NCI-H1417 (cell line): ENCODE measurements around the gene FAR1.
"Not testable (repeated sequence)": the region's sequence is repeated elsewhere in the genome, so short reads cannot be mapped to it uniquely, and the experiment has no call there.

Source experiments
- DNase-seq, 3 experiments: peaks; one replicate each; lab custom pipeline; 2025; lab: John Stamatoyannopoulos, UW

The FAR1 gene

DNA sequence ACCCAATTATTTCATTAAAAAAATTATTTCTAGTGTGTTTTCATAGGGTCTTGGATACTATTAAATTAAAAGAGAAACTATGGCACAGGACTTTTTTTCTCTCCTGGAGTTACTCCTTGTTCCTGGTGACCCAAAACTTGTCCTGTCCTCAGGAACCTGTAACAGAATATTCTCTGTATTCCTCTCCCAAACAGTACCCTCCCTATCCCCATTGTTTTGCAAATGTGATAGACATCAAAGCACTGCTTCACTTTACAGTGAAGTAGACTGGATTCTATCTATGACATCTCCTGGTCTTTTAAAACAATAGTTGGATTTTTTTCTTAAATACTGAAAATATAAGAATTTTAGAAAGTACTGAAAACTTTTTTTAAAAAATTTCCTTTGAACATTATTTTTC lies 37.2 kb downstream of the FAR1 start:
- DNase-seq, result no peak

- no peak for DNase-seq
Measured at GRCh38 chr11:13713982-13714381, 45.5 kb downstream of the FAR1 start.

- no peak for DNase-seq
Measured at GRCh38 chr11:13717331-13717730, 48.9 kb downstream of the FAR1 start.

DNA sequence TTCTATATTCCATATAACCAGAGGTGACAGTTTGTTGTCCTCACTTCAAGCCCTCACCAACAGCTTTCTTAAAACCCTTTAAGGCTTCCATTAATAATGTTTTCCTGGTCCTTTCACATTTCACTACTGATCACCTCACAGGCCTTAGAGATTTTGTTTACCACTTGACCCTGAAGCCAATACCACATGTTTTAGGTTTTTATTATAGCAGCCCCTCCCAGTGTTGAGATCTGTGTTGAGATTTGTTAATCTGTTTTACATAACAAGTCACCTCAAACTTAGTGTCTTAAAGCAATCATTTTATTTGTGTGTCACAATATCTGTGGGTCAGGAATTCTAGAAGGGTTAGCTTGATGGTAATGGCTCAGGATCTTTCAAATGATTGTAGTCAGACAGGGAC lies 49.9 kb downstream of the FAR1 start:
- DNase-seq, result no peak

- DNase-seq, result no peak
Measured at GRCh38 chr11:13720940-13721339, 52.5 kb downstream of the FAR1 start.

DNA sequence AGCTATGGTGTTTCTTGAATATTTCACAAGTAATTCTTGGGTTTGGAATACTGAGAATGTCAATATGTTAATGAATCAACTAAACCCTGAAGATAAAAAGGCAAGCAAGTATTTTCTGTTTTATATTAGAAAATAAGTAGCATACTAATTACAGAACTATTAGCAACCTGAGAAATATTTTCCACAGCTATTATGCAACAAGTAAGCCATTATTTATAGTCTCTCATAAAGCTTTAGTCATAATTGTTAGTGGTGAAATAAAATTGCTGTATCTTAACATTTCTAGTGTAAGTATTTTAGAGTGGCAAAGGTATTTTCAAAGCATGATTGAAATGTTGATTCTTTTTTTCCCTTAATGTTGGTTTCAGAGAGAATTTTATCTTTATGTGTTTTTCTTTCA lies 53.3 kb downstream of the FAR1 start:
- DNase-seq, result no peak

DNA sequence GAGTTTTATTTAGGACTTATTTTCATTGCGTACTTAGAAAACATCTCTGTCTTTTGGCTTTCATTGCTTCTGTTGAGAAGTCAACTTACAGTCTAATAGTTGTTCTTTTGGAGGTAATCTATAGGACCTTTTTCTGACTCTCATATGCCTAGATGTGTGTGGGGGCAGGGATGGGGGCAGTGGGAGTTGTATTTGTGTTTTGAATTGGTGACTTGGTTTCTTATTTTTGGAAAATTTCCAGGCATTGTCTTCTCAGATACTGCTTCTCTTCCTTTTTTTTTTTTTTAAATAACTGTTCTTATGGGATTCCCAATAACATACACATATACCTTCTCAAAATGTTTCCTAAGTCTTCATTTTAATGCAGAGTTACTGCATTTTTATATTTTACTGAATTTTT lies 58.0 kb downstream of the FAR1 start:
- no peak for DNase-seq

GRCh38 chr11:13728076-13728475 lies 59.6 kb downstream of the FAR1 start:
- no peak for DNase-seq

- DNase-seq, result no peak
Measured at GRCh38 chr11:13734530-13734929, 66.1 kb downstream of the FAR1 start.

DNA sequence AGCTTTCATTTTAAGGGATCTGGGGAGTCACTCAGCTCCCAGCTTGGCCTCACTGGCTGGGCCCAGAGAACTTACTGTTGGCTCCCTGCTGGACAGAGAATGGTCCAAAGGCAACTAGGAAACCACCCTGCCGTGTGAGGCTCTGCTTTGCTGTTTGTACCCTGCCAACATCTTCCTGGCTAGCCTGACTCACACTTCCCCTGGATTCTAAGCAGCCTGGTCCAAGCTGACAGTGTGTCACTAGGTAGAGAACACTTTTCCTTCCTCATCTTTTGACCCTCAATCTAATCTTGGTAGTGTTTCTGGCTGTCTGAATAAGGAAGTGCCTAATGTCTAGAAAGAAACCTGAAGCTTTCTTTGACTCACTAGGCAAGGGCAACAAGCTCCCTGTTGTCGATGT lies 76.7 kb downstream of the FAR1 start:
- no peak for DNase-seq

GRCh38 chr11:13753316-13753715 lies 84.8 kb downstream of the FAR1 start:
- DNase-seq, result not testable (repeated sequence)

GRCh38 chr11:13759050-13759449 lies 90.6 kb downstream of the FAR1 start:
- DNase-seq, result no peak

DNA sequence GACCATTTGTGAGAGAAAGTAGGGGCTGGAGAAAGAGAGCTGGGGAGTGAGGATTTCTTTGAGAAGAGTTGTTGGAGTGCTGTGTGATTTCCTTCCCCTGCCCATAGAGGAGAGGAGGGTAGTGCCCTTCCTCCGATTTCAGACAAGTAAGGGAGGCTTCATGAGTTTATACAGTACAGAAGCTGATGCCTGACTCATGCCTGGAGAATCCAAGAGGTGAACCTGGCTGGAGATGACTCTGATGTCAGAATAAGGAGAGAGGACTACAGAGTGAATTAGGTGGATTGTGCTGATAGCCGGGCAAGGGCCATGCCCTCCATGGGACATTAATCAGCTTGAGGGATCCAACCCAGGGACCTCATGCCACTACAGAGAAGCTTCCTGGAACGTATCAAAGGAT lies 91.6 kb downstream of the FAR1 start:
- no peak for DNase-seq

DNA sequence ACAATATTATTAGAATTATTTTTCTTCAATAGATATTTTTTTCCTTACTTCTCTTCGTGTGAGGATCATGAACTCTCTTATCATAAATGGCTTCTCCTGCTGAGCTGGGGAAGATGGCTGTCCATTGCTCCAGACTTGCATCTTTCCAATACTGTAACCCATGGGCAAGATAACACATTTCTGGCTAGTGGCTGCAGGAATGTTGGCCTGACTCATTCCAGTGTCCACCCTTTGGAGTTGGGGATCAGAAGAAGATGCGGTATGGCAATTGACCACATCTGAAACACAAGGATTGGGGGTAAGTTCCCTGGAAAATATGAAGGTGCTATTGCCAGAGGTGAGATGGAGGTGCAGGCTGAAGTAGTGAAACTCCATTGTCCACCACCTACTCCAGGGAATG lies 92.8 kb downstream of the FAR1 start:
- no peak for DNase-seq

GRCh38 chr11:13761716-13762115 lies 93.2 kb downstream of the FAR1 start:
- DNase-seq, result no peak

DNA sequence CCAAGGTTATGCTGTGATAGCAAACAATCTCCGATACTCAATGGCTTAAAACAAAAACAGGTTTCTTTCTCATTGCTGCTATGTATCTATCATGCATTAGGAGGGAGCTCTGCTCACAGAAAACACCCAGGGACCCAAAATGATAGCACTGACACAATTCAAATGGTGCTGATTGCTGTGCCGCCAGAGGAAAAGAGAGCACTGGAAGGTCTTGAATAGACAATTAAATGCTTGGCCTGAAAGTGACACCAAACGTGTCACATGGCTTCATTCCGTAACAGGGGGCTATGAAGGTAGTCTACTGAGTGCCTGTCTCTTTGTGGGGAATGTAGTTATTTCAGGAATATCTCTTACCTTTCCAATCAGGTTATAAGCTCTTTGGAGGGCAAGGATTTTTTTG lies 94.2 kb downstream of the FAR1 start:
- peak in 2 of 3 experiments; percentile 18 to 64 for DNase-seq

DNA sequence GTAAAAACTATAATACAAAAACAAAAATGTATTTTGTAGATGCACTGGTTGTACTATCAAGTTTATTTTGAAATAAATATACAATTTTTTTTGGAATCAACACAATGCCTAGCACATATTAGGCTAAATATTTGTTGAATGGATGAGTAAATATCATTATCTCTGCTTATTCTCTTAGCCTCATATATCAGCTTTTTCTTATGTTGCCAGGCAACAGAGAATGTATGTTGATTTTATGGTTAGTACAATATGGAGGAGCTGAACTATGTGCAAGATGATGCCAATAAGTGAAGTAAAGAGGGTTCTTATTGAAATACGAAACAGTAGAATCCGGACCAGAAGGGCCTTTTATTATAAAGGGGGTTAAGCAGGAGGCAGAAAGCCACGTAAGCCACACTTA lies 94.9 kb downstream of the FAR1 start:
- DNase-seq, result peak in 2 of 3 experiments; percentile 42 to 66

DNA sequence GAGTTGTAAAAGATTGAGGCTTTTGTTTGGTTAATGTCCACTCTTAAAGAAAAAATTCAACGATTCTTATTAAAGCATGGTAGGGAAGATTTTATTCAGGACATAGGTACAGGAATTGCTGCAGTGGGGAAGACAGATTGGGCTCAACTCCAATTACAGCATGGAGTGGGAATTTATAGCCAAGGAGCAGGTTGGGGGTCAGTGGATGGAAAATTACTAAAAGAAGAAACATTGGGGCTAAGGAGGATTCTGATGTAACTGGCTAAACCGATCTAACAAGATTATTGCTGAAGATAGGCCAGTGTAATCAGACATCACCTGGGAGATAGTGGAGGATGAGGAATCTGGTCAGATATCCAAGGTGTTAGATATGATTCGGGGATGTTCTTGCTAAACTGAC lies 97.4 kb downstream of the FAR1 start:
- no peak for DNase-seq

GRCh38 chr11:13767471-13767870 lies 99.0 kb downstream of the FAR1 start:
- DNase-seq, result no peak

- no peak for DNase-seq
Measured at GRCh38 chr11:13769188-13769587, 100.7 kb downstream of the FAR1 start.

GRCh38 chr11:13771151-13771550 lies 102.7 kb downstream of the FAR1 start:
- DNase-seq, result no peak

DNA sequence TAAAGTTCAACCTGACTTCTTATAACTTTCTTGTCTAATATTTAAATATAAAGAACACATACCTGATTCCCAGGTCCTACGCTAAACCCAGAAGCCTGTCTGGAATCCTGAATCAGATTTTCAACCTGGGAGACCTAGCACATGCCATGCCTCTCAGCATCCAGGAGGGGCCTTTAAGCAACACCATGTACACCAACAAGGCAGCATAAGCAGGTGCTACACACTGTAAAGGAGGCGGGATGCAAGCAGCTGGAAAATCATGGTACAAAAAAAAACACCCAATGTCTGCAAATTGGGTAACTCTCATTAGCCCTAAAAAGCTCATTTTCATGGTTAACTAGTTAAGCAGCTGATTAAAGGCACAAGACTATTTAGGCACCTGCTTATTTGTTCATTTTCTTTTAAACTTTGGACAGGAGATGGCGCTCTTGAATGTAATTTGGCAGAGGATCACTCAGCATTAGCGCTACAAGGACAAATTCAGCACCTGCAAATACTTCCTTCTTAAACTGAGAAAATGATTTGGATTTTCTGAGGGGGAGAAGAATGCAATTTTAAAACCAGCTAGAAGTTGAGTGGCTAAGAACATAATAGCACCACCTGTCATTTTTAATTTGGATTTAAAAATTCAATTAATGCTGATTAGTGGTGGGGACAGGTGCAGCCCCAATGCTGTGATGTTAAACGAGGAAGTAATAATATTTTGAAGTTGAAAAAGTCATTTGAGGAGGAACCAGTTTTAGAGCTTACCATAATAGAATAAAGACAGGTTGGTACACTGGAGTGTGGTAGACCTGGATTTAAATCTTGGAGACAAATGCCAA lies 104.0 kb downstream of the FAR1 start:
- peak; percentile 64 to 94 (median 86) for DNase-seq

GRCh38 chr11:13775471-13775870 lies 107.0 kb downstream of the FAR1 start:
- DNase-seq, result no peak

DNA sequence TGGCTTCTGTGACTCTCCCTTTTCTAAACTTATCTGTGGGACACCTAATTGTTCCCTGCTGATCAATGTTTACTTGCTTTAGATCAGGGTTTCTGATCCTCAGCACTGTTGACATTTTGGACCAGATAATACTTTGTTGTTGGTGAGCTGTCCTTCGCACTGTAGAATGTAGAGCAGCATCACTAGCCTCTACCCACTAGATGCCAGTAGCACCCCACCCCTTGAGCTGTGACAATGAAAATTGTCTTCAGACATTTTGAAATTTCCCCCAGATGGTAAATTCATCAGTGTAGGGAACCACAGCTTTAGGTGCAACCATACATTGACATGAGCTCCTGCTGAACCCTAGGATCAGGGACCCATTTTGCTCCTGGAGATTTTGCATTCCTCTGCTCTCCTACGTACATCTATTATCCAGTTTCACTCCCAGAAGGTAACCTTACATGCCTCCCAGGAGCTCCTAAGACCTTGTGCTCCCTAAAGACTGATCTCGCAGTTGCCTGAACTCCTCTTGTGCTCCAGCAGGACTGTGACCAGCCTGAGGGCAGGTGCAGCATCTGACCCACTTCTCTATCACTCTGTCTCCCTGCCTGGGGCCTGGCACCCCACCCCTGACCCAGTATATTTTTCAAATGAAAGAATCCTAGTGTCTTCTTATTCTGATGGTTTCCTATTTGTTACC lies 107.8 kb downstream of the FAR1 start:
- DNase-seq, result peak; percentile 30 to 46 (median 36)
